MCF 10A (cell line): ENCODE results near the gene ROBO2. TPM values are rescaled to one million over a fixed set of nuclear protein-coding genes. Genes with fewer than 3 reads are reported as not detected.

Experiments used
- BruUV-seq: library from RNA; stranded (reverse); fragments of 400-500 nt; replicated peaks from 2 replicates; lab custom pipeline; 2021; lab: Mats Ljungman, UMichigan
- CTCF ChIA-PET: fragments of 300-600 bp; sonication (Branson Sonifier 250); formaldehyde crosslinking; extraction: SDS; loops from one replicate; lab custom pipeline; 2021; ENCODE audit warnings: antibody characterized with exemption, inconsistent platforms; lab: Yijun Ruan, JAX
- POLR2A ChIA-PET: fragments of 300-600, 350-650 bp; sonication (Branson Sonifier 250); formaldehyde crosslinking; extraction: SDS; loops from one replicate; lab custom pipeline; 2020; ENCODE audit warnings: antibody characterized with exemption, inconsistent platforms; lab: Yijun Ruan, JAX
- DNase-seq: peaks from one replicate; pipeline ENCODE4 v3.0.0-alpha.2; 2018; ENCODE audit not compliant: unreplicated experiment
- H3K27ac Mint-ChIP-seq: one replicate; pipeline ENCODE4 v1.8.0; 2022; ENCODE audit warnings: mild to moderate bottlenecking, low read depth, mixed read lengths; ENCODE audit not compliant: unreplicated experiment
- H3K27me3 Mint-ChIP-seq: one replicate; pipeline ENCODE4 v1.8.0; 2022; ENCODE audit warnings: mixed read lengths; ENCODE audit not compliant: insufficient read depth, unreplicated experiment
- H3K36me3 Mint-ChIP-seq: one replicate; pipeline ENCODE4 v1.8.0; 2022; ENCODE audit warnings: mild to moderate bottlenecking, moderate library complexity, mixed read lengths; ENCODE audit not compliant: insufficient read depth, unreplicated experiment
- H3K4me1 Mint-ChIP-seq: one replicate; pipeline ENCODE4 v1.8.0; 2022; ENCODE audit warnings: mixed read lengths; ENCODE audit not compliant: insufficient read depth, unreplicated experiment
- H3K4me3 Mint-ChIP-seq: one replicate; pipeline ENCODE4 v1.8.0; 2022; ENCODE audit warnings: mild to moderate bottlenecking, moderate library complexity, mixed read lengths; ENCODE audit not compliant: unreplicated experiment
- H3K9me3 Mint-ChIP-seq: one replicate; pipeline ENCODE4 v1.8.0; 2022; ENCODE audit warnings: mixed read lengths; ENCODE audit not compliant: unreplicated experiment
- CTCF ChIP-seq: fragments of 200-600 bp; IDR thresholded peaks from one replicate; pipeline ENCODE4 v1.8.0; 2022; ENCODE audit warnings: antibody characterized with exemption, mild to moderate bottlenecking; ENCODE audit not compliant: unreplicated experiment
- intact Hi-C: fragments of 100-400 bp; cut with micrococcal nuclease; formaldehyde crosslinking; loops from 2 replicates; pipeline ENCODE4 v1.14.1; 2022
- total RNA-seq: library from RNA; stranded (reverse); gene quantifications from 2 replicates; pipeline ENCODE4 v1.2.3, GENCODE V29; 2022

ROBO2 gene
- total RNA-seq, 1 experiment from 2014 or later: not detected

GRCh38 chr3:77672016-77672415 lies 632.1 kb downstream of the ROBO2 start:
- Mint-ChIP-seq H3K9me3 (peaks cover 5% of the 10 kb centered on the region), H3K36me3 (no peaks in the 10 kb centered on the region), H3K27me3 (no peaks in the 10 kb centered on the region), H3K4me1 (no peaks in the 10 kb centered on the region), H3K4me3 (no peak overlapping the region), H3K27ac (no peak overlapping the region)
- TF ChIP-seq CTCF: no peak
- ChIA-PET POLR2A (no interaction called here), CTCF (no interaction called here)
- BruUV-seq: no TSS peak
- intact Hi-C loops: no loop called here
- DNase-seq: no peak

DNA sequence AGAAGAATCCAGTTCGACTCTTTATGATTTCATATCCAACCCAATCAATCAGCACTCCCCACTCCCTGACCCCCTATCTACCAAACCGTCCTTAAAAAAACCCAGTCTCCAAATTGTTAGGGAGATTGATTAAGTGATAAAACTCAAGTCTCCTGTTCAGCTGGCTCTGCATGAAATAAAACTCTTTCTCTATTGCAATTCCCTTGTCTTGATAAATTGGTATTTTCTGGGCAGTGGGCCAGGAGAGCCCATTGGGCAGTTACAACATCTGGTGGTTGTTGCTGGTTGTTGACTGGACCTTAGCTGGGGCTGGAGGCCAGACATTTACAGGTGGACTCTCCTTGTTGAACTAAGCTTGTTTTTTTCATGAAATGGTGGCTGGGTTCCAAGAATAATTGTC lies 642.3 kb downstream of the ROBO2 start:
- ChIA-PET CTCF (interaction anchor here (0.7 kb wide), 1 partner anchor 41 kb away, joined by 3 read pairs; no protein-coding TSS in a partner anchor), POLR2A (no interaction called here)
- no peaks in the 10 kb centered on the region for H3K36me3 Mint-ChIP-seq
- H3K4me3 Mint-ChIP-seq: no peak overlapping the region
- intact Hi-C loops: no loop called here
- peak; percentile 4 for DNase-seq
- TF ChIP-seq CTCF: no peak
- no peaks in the 10 kb centered on the region for H3K4me1 Mint-ChIP-seq
- H3K27me3 Mint-ChIP-seq: no peaks in the 10 kb centered on the region
- no peak overlapping the region for H3K27ac Mint-ChIP-seq
- no peaks in the 10 kb centered on the region for H3K9me3 Mint-ChIP-seq
- BruUV-seq: no TSS peak

DNA sequence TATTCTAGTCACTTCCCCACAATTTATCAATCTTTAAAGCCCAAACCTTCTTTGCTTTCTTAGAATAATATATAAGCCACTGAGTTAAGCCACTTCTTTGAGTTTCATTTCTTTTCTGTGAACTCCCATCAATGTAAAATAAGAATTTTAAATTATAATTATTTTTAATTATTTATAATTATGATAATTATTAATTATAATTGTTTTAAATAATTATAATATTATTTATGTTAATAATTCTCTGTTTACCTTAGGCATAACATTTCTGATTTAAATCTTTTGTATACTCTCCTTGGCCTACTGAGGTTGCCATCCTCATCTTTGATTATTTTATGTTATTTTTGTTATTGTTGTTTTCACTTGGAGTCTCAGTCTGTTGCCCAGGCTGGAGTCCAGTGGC lies 644.2 kb downstream of the ROBO2 start:
- Mint-ChIP-seq H3K4me3 (no peak overlapping the region), H3K4me1 (no peaks in the 10 kb centered on the region), H3K27ac (no peak overlapping the region), H3K9me3 (no peaks in the 10 kb centered on the region), H3K27me3 (no peaks in the 10 kb centered on the region), H3K36me3 (no peaks in the 10 kb centered on the region)
- BruUV-seq: no TSS peak
- CTCF ChIA-PET: interaction anchor here (1.1 kb wide), 1 partner anchor 23 kb away, joined by 3 read pairs; no protein-coding TSS in a partner anchor
- no peak for TF ChIP-seq CTCF
- POLR2A ChIA-PET: no interaction called here
- no peak for DNase-seq
- intact Hi-C loops: no loop called here

DNA sequence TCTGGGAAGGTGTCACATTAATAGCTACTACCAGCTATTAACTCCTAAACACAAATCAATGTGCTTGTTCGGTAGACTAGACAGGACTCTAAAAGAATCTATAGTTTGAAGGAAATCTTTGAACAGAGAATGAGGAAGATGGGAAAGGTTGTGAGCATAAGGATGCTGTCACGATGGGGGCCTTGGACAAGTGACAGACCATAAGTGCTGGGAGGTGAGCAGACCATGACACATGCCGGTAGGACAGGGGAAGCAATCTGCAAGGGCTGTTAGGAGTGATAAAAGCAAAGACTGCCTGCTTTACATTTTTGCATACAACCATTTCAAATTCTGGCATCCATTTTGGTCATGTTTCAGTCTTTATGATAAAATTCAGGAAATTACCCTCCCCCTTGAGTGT lies 645.8 kb downstream of the ROBO2 start:
- DNase-seq: no peak
- Mint-ChIP-seq H3K36me3 (no peaks in the 10 kb centered on the region), H3K4me1 (no peaks in the 10 kb centered on the region), H3K27ac (no peak overlapping the region), H3K27me3 (no peaks in the 10 kb centered on the region), H3K9me3 (no peaks in the 10 kb centered on the region), H3K4me3 (no peak overlapping the region)
- no peak for TF ChIP-seq CTCF
- ChIA-PET CTCF (interaction anchor here (0.6 kb wide), 1 partner anchor 62 kb away, joined by 3 read pairs; no protein-coding TSS in a partner anchor), POLR2A (no interaction called here)
- BruUV-seq: no TSS peak
- intact Hi-C loops: no loop called here
